Activated T-cell treated with anti-CD3 and anti-CD28 coated beads, Interleukin-2, amount 50 U/mL, for 4 hours (primary cell): Measurements from ENCODE around the gene PPM1F. TPM values are rescaled to one million over a fixed set of nuclear protein-coding genes. Genes with fewer than 3 reads are reported as not detected.

Source experiments
- ATAC-seq, 2 donors: fragments of 200-7000 bp; cut with Tn5 transposase; one replicate each; pipeline ENCODE4 v1.10.0; 2021
- DNase-seq: peaks from one replicate; pipeline ENCODE4 v3.0.0-alpha.2; 2020
- H3K27me3 Mint-ChIP-seq: one replicate; pipeline ENCODE4 v1.8.0; 2021; ENCODE audit warnings: low read depth, mixed read lengths
- H3K36me3 Mint-ChIP-seq: one replicate; pipeline ENCODE4 v1.8.0; 2022; ENCODE audit warnings: mixed read lengths; ENCODE audit not compliant: insufficient read depth
- H3K4me1 Mint-ChIP-seq: one replicate; pipeline ENCODE4 v1.8.0; 2021; ENCODE audit warnings: low read depth, mixed read lengths
- H3K4me3 Mint-ChIP-seq: one replicate; pipeline ENCODE4 v1.8.0; 2021; ENCODE audit warnings: mild to moderate bottlenecking, moderate library complexity, mixed read lengths
- H3K9me3 Mint-ChIP-seq: one replicate; pipeline ENCODE4 v1.8.0; 2021; ENCODE audit warnings: mixed read lengths
- total RNA-seq, 3 donors: library from RNA; stranded (reverse); gene quantifications; one replicate each; pipeline ENCODE4 v1.2.1, GENCODE V29; 2021

The PPM1F gene
- total RNA-seq, 3 donors from 2014 or later, result 28.2 to 36.8 (median 30.8) TPM

- DNase-seq, result no peak
- H3K4me3 Mint-ChIP-seq, result no peak overlapping the region
- ATAC-seq, result no peak
- peaks cover 16% of the 10 kb centered on the region for H3K36me3 Mint-ChIP-seq
- no peaks in the 10 kb centered on the region for H3K4me1 Mint-ChIP-seq
- no peaks in the 10 kb centered on the region for H3K27me3 Mint-ChIP-seq
- no peaks in the 10 kb centered on the region for H3K9me3 Mint-ChIP-seq
Measured at GRCh38 chr22:21960200-21961126, 7.8 kb upstream of the PPM1F start.

GRCh38 chr22:21959274-21960074, 6.8 kb upstream of the PPM1F start:
- Mint-ChIP-seq H3K4me3 (no peak overlapping the region), H3K4me1 (no peaks in the 10 kb centered on the region), H3K9me3 (no peaks in the 10 kb centered on the region), H3K27me3 (no peaks in the 10 kb centered on the region), H3K36me3 (peaks cover 16% of the 10 kb centered on the region)
- ATAC-seq, result no peak
- no peak for DNase-seq

GRCh38 chr22:21958360-21959273, 6.0 kb upstream of the PPM1F start:
- Mint-ChIP-seq H3K36me3 (peaks cover 13% of the 10 kb centered on the region), H3K4me3 (no peak overlapping the region), H3K4me1 (no peaks in the 10 kb centered on the region), H3K27me3 (no peaks in the 10 kb centered on the region), H3K9me3 (no peaks in the 10 kb centered on the region)
- no peak for DNase-seq
- no peak for ATAC-seq

- Mint-ChIP-seq H3K9me3 (no peaks in the 10 kb centered on the region), H3K4me3 (peak overlapping the region; percentile 82), H3K27me3 (no peaks in the 10 kb centered on the region), H3K4me1 (peaks cover 12% of the 10 kb centered on the region), H3K36me3 (no peaks in the 10 kb centered on the region)
- DNase-seq (no peak), ATAC-seq (peak; percentile 19 to 27)
Measured at GRCh38 chr22:21951931-21952465, 650 bp downstream of the PPM1F start.

- peak overlapping the region; percentile 82 for H3K4me3 Mint-ChIP-seq
- DNase-seq (no peak), ATAC-seq (no peak)
- no peaks in the 10 kb centered on the region for H3K36me3 Mint-ChIP-seq
- H3K27me3 Mint-ChIP-seq, result no peaks in the 10 kb centered on the region
- peaks cover 12% of the 10 kb centered on the region for H3K4me1 Mint-ChIP-seq
- H3K9me3 Mint-ChIP-seq, result no peaks in the 10 kb centered on the region
Measured at GRCh38 chr22:21951062-21951461, 1.6 kb downstream of the PPM1F start.

GRCh38 chr22:21949948-21950347, 2.7 kb downstream of the PPM1F start:
- H3K4me1 Mint-ChIP-seq, result peaks cover 12% of the 10 kb centered on the region
- H3K4me3 Mint-ChIP-seq, result no peak overlapping the region
- H3K36me3 Mint-ChIP-seq, result peaks cover under 1% of the 10 kb centered on the region
- ATAC-seq (no peak), DNase-seq (no peak)
- no peaks in the 10 kb centered on the region for H3K27me3 Mint-ChIP-seq
- no peaks in the 10 kb centered on the region for H3K9me3 Mint-ChIP-seq

- Mint-ChIP-seq H3K4me3 (no peak overlapping the region), H3K27me3 (no peaks in the 10 kb centered on the region), H3K36me3 (peaks cover 3% of the 10 kb centered on the region), H3K4me1 (peaks cover 12% of the 10 kb centered on the region), H3K9me3 (no peaks in the 10 kb centered on the region)
- DNase-seq (no peak), ATAC-seq (no peak)
Measured at GRCh38 chr22:21949569-21949918, 3.1 kb downstream of the PPM1F start.

- DNase-seq, result no peak
- H3K9me3 Mint-ChIP-seq, result no peaks in the 10 kb centered on the region
Measured at GRCh38 chr22:21948824-21949568, 3.7 kb downstream of the PPM1F start.

GRCh38 chr22:21948390-21948789, 4.3 kb downstream of the PPM1F start:
- ATAC-seq (no peak), DNase-seq (no peak)
- no peaks in the 10 kb centered on the region for H3K27me3 Mint-ChIP-seq
- H3K4me3 Mint-ChIP-seq, result no peak overlapping the region
- H3K9me3 Mint-ChIP-seq, result no peaks in the 10 kb centered on the region
- peaks cover 3% of the 10 kb centered on the region for H3K36me3 Mint-ChIP-seq
- peaks cover 12% of the 10 kb centered on the region for H3K4me1 Mint-ChIP-seq

More at GRCh38 chr22:21948824-21949568, 3.7 kb downstream of the PPM1F start:
- H3K36me3 Mint-ChIP-seq, result peaks cover 3% of the 10 kb centered on the region
- no peak overlapping the region for H3K4me3 Mint-ChIP-seq
- no peaks in the 10 kb centered on the region for H3K27me3 Mint-ChIP-seq
- no peak for ATAC-seq
- peaks cover 12% of the 10 kb centered on the region for H3K4me1 Mint-ChIP-seq

GRCh38 chr22:21947040-21948014, 5.3 kb downstream of the PPM1F start:
- Mint-ChIP-seq H3K27me3 (no peaks in the 10 kb centered on the region), H3K36me3 (peaks cover 3% of the 10 kb centered on the region), H3K4me1 (peaks cover 17% of the 10 kb centered on the region), H3K9me3 (no peaks in the 10 kb centered on the region), H3K4me3 (no peak overlapping the region)
- DNase-seq (no peak), ATAC-seq (no peak)

- peaks cover 3% of the 10 kb centered on the region for H3K36me3 Mint-ChIP-seq
- H3K27me3 Mint-ChIP-seq, result no peaks in the 10 kb centered on the region
- H3K4me3 Mint-ChIP-seq, result no peak overlapping the region
- no peak for ATAC-seq
- peaks cover 18% of the 10 kb centered on the region for H3K4me1 Mint-ChIP-seq
- H3K9me3 Mint-ChIP-seq, result no peaks in the 10 kb centered on the region
- DNase-seq, result no peak
Measured at GRCh38 chr22:21946262-21946925, 6.3 kb downstream of the PPM1F start.
